ENCODE measurements around the gene RPL22.

The RPL22 gene

GRCh38 chr1:6185635-6186382 lies 13.6 kb downstream of the RPL22 start:
- TF ChIP-seq FOXP2 (optimal IDR thresholded peaks at IDR 0.05; ENCODE audit: borderline replicate concordance, extremely low read depth, extremely low read length, insufficient read depth) (no peak), SIN3A (IDR thresholded peaks at IDR 0.05; ENCODE audit: borderline replicate concordance, insufficient read depth, low read length) (no peak), TAF1 (IDR thresholded peaks at IDR 0.05; ENCODE audit: borderline replicate concordance, insufficient read depth, low read length) (no peak), POLR2AphosphoS5 (IDR thresholded peaks at IDR 0.05; ENCODE audit: low read depth, low read length) (no peak; the same call in 1 of the 2 replicates)
- TF ChIP-seq, protein P1, sequence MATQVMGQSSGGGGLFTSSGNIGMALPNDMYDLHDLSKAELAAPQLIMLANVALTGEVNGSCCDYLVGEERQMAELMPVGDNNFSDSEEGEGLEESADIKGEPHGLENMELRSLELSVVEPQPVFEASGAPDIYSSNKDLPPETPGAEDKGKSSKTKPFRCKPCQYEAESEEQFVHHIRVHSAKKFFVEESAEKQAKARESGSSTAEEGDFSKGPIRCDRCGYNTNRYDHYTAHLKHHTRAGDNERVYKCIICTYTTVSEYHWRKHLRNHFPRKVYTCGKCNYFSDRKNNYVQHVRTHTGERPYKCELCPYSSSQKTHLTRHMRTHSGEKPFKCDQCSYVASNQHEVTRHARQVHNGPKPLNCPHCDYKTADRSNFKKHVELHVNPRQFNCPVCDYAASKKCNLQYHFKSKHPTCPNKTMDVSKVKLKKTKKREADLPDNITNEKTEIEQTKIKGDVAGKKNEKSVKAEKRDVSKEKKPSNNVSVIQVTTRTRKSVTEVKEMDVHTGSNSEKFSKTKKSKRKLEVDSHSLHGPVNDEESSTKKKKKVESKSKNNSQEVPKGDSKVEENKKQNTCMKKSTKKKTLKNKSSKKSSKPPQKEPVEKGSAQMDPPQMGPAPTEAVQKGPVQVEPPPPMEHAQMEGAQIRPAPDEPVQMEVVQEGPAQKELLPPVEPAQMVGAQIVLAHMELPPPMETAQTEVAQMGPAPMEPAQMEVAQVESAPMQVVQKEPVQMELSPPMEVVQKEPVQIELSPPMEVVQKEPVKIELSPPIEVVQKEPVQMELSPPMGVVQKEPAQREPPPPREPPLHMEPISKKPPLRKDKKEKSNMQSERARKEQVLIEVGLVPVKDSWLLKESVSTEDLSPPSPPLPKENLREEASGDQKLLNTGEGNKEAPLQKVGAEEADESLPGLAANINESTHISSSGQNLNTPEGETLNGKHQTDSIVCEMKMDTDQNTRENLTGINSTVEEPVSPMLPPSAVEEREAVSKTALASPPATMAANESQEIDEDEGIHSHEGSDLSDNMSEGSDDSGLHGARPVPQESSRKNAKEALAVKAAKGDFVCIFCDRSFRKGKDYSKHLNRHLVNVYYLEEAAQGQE (IDR thresholded peaks at IDR 0.05; ENCODE audit: insufficient read depth in 1 of 2, low read depth in 2 of 2, low read length in 2 of 2), result no peak

DNA sequence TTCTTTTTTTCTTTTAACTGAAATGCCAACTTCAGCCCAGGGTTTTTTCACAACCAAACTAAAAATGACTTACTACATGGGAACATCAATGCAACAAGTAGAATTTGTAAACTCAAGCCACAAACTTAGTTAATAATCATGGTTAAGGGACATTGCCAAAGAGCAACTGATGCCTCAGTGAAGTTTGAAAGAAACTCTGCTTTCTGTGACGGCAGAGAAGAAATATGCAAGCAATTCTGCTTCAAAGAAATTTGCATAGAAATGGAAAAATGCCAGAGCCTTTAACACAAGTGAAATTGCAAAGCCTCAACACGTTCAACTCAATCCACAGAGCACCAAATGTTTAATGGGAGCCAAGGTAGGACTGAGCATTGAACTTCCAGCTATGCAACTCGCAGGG lies 14.2 kb downstream of the RPL22 start:
- TF ChIP-seq POLR2AphosphoS5 (IDR thresholded peaks at IDR 0.05; ENCODE audit: low read depth, low read length) (no peak; the same call in 1 of the 2 replicates), SIN3A (IDR thresholded peaks at IDR 0.05; ENCODE audit: borderline replicate concordance, insufficient read depth, low read length) (no peak), TAF1 (IDR thresholded peaks at IDR 0.05; ENCODE audit: borderline replicate concordance, insufficient read depth, low read length) (no peak), FOXP2 (optimal IDR thresholded peaks at IDR 0.05; ENCODE audit: borderline replicate concordance, extremely low read depth, extremely low read length, insufficient read depth) (no peak)
- TF ChIP-seq, protein P1 (IDR thresholded peaks at IDR 0.05; ENCODE audit: insufficient read depth in 1 of 2, low read depth in 2 of 2, low read length in 2 of 2), result no peak

- TF ChIP-seq TAF1 (IDR thresholded peaks at IDR 0.05; ENCODE audit: borderline replicate concordance, insufficient read depth, low read length) (no peak), FOXP2 (optimal IDR thresholded peaks at IDR 0.05; ENCODE audit: borderline replicate concordance, extremely low read depth, extremely low read length, insufficient read depth) (no peak), SIN3A (IDR thresholded peaks at IDR 0.05; ENCODE audit: borderline replicate concordance, insufficient read depth, low read length) (no peak)
- TF ChIP-seq, protein P1 (IDR thresholded peaks at IDR 0.05; ENCODE audit: insufficient read depth in 1 of 2, low read depth in 2 of 2, low read length in 2 of 2), result no peak
Observed at GRCh38 chr1:6184083-6184783, 15.2 kb downstream of the RPL22 start.

DNA sequence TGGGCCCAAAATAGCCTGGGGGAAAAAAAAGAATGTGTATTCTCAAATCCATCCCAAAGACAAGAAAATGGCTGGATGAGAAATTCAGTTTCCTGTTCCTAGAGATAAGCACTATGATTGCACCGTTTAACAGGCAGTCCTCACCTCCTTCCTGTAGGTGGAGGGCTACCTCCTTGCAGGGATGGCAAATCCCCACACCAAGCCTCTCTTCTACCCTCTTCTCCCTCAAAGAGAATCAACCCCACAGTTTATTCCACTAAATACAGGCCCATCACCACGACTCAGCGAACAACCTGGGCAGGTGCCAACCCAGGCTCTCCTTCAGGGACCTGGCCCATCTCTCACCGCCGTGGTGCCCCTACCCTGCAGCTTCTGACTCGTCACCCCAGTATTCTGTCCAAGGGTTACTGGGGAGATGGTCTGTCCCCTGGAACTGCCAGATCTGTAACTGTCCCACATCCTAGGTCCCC lies 15.8 kb downstream of the RPL22 start:
- TF ChIP-seq SIN3A (IDR thresholded peaks at IDR 0.05; ENCODE audit: borderline replicate concordance, insufficient read depth, low read length) (no peak), TAF1 (IDR thresholded peaks at IDR 0.05; ENCODE audit: borderline replicate concordance, insufficient read depth, low read length) (no peak), FOXP2 (optimal IDR thresholded peaks at IDR 0.05; ENCODE audit: borderline replicate concordance, extremely low read depth, extremely low read length, insufficient read depth) (no peak), POLR2AphosphoS5 (IDR thresholded peaks at IDR 0.05; ENCODE audit: low read depth, low read length) (no peak)
- TF ChIP-seq, protein P1 (IDR thresholded peaks at IDR 0.05; ENCODE audit: insufficient read depth in 1 of 2, low read depth in 2 of 2, low read length in 2 of 2), result no peak

All from PFSK-1 (cell line).